NT2/D1 (cell line): Measurements from ENCODE around the gene HGF.

Experiments used
- SUZ12 ChIP-seq: IDR thresholded peaks from 2 replicates; pipeline ENCODE4 v1.6.1; 2011; ENCODE audit not compliant: insufficient read length, insufficient read depth; ENCODE audit errors: extremely low read depth
- YY1 ChIP-seq: IDR thresholded peaks from 2 replicates; pipeline ENCODE4 v1.6.1; 2011; ENCODE audit not compliant: insufficient read length, insufficient read depth
- ZNF274 ChIP-seq: IDR thresholded peaks from 2 replicates; pipeline ENCODE4 v1.6.1; 2011; ENCODE audit warnings: mild to moderate bottlenecking, low read depth, low read length

GRCh38 chr7:81719865-81720264 is 50.0 kb downstream of the HGF start:
- TF ChIP-seq YY1 (no peak), ZNF274 (no peak), SUZ12 (no peak)
